Transverse colon (tissue), 4 donors: ENCODE data around the gene LMNA. TPM values are rescaled to one million over a fixed set of nuclear protein-coding genes. Genes with fewer than 3 reads are reported as not detected.

Experiments
- DNase-seq: peaks from one replicate; pipeline ENCODE4 v3.0.0-alpha.2; 2019
- H3K27ac ChIP-seq, 4 donors: fragments of 200-600 bp; sonication (generic); 2 replicates each; pipeline ENCODE4 v1.5.1; 2016 to 2018; ENCODE audit warnings: inconsistent platforms in 4 of 4
- H3K27me3 ChIP-seq: fragments of 200-600 bp; sonication (generic); 2 replicates; pipeline ENCODE4 v1.5.1; 2017; ENCODE audit warnings: inconsistent platforms
- H3K36me3 ChIP-seq, 4 donors: fragments of 200-600 bp; sonication (generic); 2 replicates each; pipeline ENCODE4 v1.5.1; 2017 to 2019; ENCODE audit warnings: inconsistent platforms in 4 of 4
- H3K4me1 ChIP-seq, 4 donors: fragments of 200-600 bp; sonication (generic); 2 replicates each; pipeline ENCODE4 v1.5.1; 2017 to 2020; ENCODE audit warnings: inconsistent platforms in 4 of 4
- H3K4me3 ChIP-seq, 4 donors: fragments of 200-600 bp; sonication (generic); 1 replicate in 1 of 4; 2 replicates in 3 of 4; pipeline versions ENCODE4 v1.5.1 to v1.6.1; 2017 to 2019; ENCODE audit warnings: inconsistent platforms in 4 of 4
- H3K9me3 ChIP-seq, 2 donors: fragments of 200-600 bp; sonication (generic); 2 replicates each; pipeline ENCODE4 v1.5.1; 2017 to 2019; ENCODE audit warnings: inconsistent platforms in 2 of 2
- CTCF ChIP-seq, 5 experiments: fragments of 200-600 bp in 3 of 5; fragments of 450-650 bp in 2 of 5; sonication (generic) in 3 of 5; IDR thresholded peaks; 1 replicate in 2 of 5; 2 replicates in 3 of 5; pipeline ENCODE4 v1.5.1; 2016 to 2017; ENCODE audit warnings: antibody characterized with exemption in 5 of 5, inconsistent platforms in 3 of 5, mild to moderate bottlenecking in 2 of 5, moderate library complexity in 1 of 5
- EP300 ChIP-seq: sonication (generic); formaldehyde crosslinking; IDR thresholded peaks from one replicate; pipeline ENCODE4 v1.6.1; 2017; ENCODE audit warnings: antibody characterized with exemption, low read depth
- POLR2A ChIP-seq: fragments of 450-650 bp; IDR thresholded peaks from one replicate; pipeline ENCODE4 v1.6.1; 2016; ENCODE audit warnings: antibody characterized with exemption, mild to moderate bottlenecking, moderate library complexity
- POLR2AphosphoS5 ChIP-seq, 3 donors: sonication (generic); formaldehyde crosslinking; IDR thresholded peaks; one replicate each; pipeline ENCODE4 v1.6.1; 2016; ENCODE audit warnings: antibody characterized with exemption in 3 of 3
- WGBS, 2 donors: methylation state at CpG; one replicate each; pipeline ENCODE4 v1.1.5; 2018; ENCODE audit warnings: low coverage in 1 of 2; 5-methylcytosine and 5-hydroxymethylcytosine counted together
- in situ Hi-C, 4 donors: fragments of 200-750 bp; cut with MboI; loops; one replicate each; pipeline versions ENCODE4 v1.15.0 to v1.15.1; 2017; ENCODE audit warnings: low sequenced_read_pairs in 3 of 4, low pct_ligation_motif_present in 1 of 4, low pct_unique_long_range_greater_than_20kb in 1 of 4
- intact Hi-C: fragments of 100-400 bp; cut with DNase I; formaldehyde crosslinking; loops from one replicate; pipeline ENCODE4 v1.15.1; 2023; ENCODE audit warnings: low total_unique reads
- total RNA-seq, 4 donors: library from RNA; depleted of rRNA; stranded (reverse); fragments of >200 nt; gene quantifications; one replicate each; pipeline ENCODE4 v1.1.0, GENCODE V29; 2016

LMNA gene
- total RNA-seq, 4 donors from 2014 or later: 300 to 999 (median 324) TPM

- WGBS, 2 donors: 63 to 80% methylated on average over 1 to 11 of the region's 11 CpGs
- intact Hi-C loops: loop anchor here (2.0 kb wide), 1 partner anchor 18 kb away; no protein-coding TSS in a partner anchor
- H3K36me3 ChIP-seq: no peaks in the 10 kb centered on the region
- H3K27ac ChIP-seq: peak overlapping the region; percentile 91 to 97 (median 94)
- peak overlapping the region in 3 of 4 donors; percentile 34 to 50 (median 34) for H3K4me3 ChIP-seq
- in situ Hi-C loops: no loop called here
- H3K4me1 ChIP-seq: peaks cover 39 to 69% (median 64%) of the 10 kb centered on the region in 4 donors
- DNase-seq: no peak
- H3K27me3 ChIP-seq: no peaks in the 10 kb centered on the region
- TF ChIP-seq POLR2A (no peak), POLR2AphosphoS5 (IDR thresholded peaks at IDR 0.05) (no peak), CTCF (IDR thresholded peaks at IDR 0.05) (peak in 1 of 5 experiments; percentile 27)
- H3K9me3 ChIP-seq: no peaks in the 10 kb centered on the region
Observed at GRCh38 chr1:156104861-156105832, 9.4 kb upstream of the LMNA start.

- H3K27ac ChIP-seq: peak overlapping the region; percentile 91 to 97 (median 94)
- intact Hi-C loops: no loop called here
- H3K36me3 ChIP-seq: no peaks in the 10 kb centered on the region
- H3K4me1 ChIP-seq: peaks cover 39 to 59% (median 51%) of the 10 kb centered on the region in 4 donors
- in situ Hi-C loops: no loop called here
- no peak for TF ChIP-seq POLR2A
- WGBS, 2 donors: 51 to 67% methylated on average over 4 to 10 of the region's 14 CpGs
- no peaks in the 10 kb centered on the region for H3K9me3 ChIP-seq
- H3K4me3 ChIP-seq: peak overlapping the region in 2 of 4 donors; percentile 34 to 50
- DNase-seq: no peak
- no peaks in the 10 kb centered on the region for H3K27me3 ChIP-seq
Observed at GRCh38 chr1:156106624-156107488, 7.7 kb upstream of the LMNA start.

GRCh38 chr1:156108057-156108456 lies 6.5 kb upstream of the LMNA start:
- DNase-seq: no peak
- intact Hi-C loops: no loop called here
- Histone ChIP-seq H3K27me3 (no peaks in the 10 kb centered on the region), H3K4me3 (no peak overlapping the region), H3K4me1 (peaks cover 27 to 52% (median 43%) of the 10 kb centered on the region in 4 donors), H3K9me3 (no peaks in the 10 kb centered on the region), H3K36me3 (no peaks in the 10 kb centered on the region), H3K27ac (peak overlapping the region in 3 of 4 donors; percentile 94 to 97 (median 95))
- TF ChIP-seq POLR2AphosphoS5 (IDR thresholded peaks at IDR 0.05) (no peak), POLR2A (no peak), EP300 (no peak), CTCF (IDR thresholded peaks at IDR 0.05) (no peak)
- WGBS, 2 donors: 91% methylated on average over 3 of the region's 3 CpGs; no CpG with 5 or more reads in 1 of the 2 donors
- in situ Hi-C loops: no loop called here

- Histone ChIP-seq H3K27ac (peak overlapping the region in 2 of 4 donors; percentile 8 to 97), H3K4me1 (peaks cover 20 to 52% (median 43%) of the 10 kb centered on the region in 4 donors), H3K9me3 (no peaks in the 10 kb centered on the region), H3K4me3 (no peak overlapping the region), H3K36me3 (no peaks in the 10 kb centered on the region), H3K27me3 (no peaks in the 10 kb centered on the region)
- intact Hi-C loops: no loop called here
- in situ Hi-C loops: no loop called here
- 80 to 87% methylated on average over 1 to 6 of the region's 6 CpGs for WGBS, 2 donors
- no peak for DNase-seq
- TF ChIP-seq POLR2AphosphoS5 (IDR thresholded peaks at IDR 0.05) (no peak), CTCF (IDR thresholded peaks at IDR 0.05) (no peak), POLR2A (no peak), EP300 (no peak)
Observed at GRCh38 chr1:156108664-156109241, 5.8 kb upstream of the LMNA start.
